ENCODE data around the gene MAST4. TPM values are rescaled to one million over a fixed set of nuclear protein-coding genes. Genes with fewer than 3 reads are reported as not detected.
"Not testable (repeated sequence)": the region's sequence is repeated elsewhere in the genome, so short reads cannot be mapped to it uniquely, and the experiment has no call there.

MAST4 gene
- total and polyA plus RNA-seq, 2 donors, result 17.0 to 18.8 TPM

DNA sequence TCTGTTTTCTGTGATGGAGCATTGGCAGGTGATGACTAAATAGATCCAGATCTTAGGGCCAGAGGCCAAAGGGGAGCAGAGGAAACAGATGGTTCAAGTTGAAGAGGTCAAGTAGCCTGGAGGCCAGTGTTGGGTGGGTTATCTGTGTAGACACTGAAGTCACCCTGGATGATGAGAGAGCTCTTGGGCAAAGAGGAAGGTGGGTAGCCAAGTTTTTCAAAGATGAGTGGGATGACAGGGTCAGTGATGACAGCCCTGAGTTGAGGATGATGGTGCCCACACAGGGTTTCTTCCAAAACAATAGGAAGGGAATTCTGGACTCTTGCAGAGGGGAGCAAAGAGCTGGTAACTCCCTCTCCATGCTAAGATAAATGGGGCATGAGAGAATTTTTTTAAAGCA is 523.8 kb downstream of the MAST4 start:
- peaks cover 28 to 49% of the 10 kb centered on the region in 2 donors for H3K36me3 ChIP-seq (ENCODE audit: control insufficient read depth in 2 of 2, insufficient read depth in 2 of 2, low read length in 1 of 2)
- DNase-seq (ENCODE audit: low read depth in 6 of 9, low spot score in 9 of 9), result no peak
- no peak overlapping the region for H3K4me3 ChIP-seq (ENCODE audit: low read length in 2 of 2)
- H3K9me3 ChIP-seq (ENCODE audit: control insufficient read depth in 2 of 2, insufficient read depth in 1 of 2, low read length in 1 of 2), result no peaks in the 10 kb centered on the region
- H3K27me3 ChIP-seq (ENCODE audit: control insufficient read depth in 2 of 2, insufficient read depth in 1 of 2, low read length in 1 of 2), result no peaks in the 10 kb centered on the region
- no peaks in the 10 kb centered on the region for H3K4me1 ChIP-seq (ENCODE audit: control insufficient read depth in 2 of 2, insufficient read depth in 2 of 2, low read length in 2 of 2)
- no peak overlapping the region for H3K27ac ChIP-seq (ENCODE audit: low read depth in 1 of 2, low read length in 1 of 2)

- no peaks in the 10 kb centered on the region for H3K27me3 ChIP-seq (ENCODE audit: control insufficient read depth in 2 of 2, insufficient read depth in 1 of 2, low read length in 1 of 2)
- H3K9me3 ChIP-seq (ENCODE audit: control insufficient read depth in 2 of 2, insufficient read depth in 1 of 2, low read length in 1 of 2), result no peaks in the 10 kb centered on the region
- H3K27ac ChIP-seq (ENCODE audit: low read depth in 1 of 2, low read length in 1 of 2), result no peak overlapping the region
- no peaks in the 10 kb centered on the region for H3K4me1 ChIP-seq (ENCODE audit: control insufficient read depth in 2 of 2, insufficient read depth in 2 of 2, low read length in 2 of 2)
- H3K4me3 ChIP-seq (ENCODE audit: low read length in 2 of 2), result no peak overlapping the region
- 94% methylated on average over 7 of the region's 7 CpGs for WGBS
- peaks cover 21 to 49% of the 10 kb centered on the region in 2 donors for H3K36me3 ChIP-seq (ENCODE audit: control insufficient read depth in 2 of 2, insufficient read depth in 2 of 2, low read length in 1 of 2)
- no peak for DNase-seq (ENCODE audit: low read depth in 6 of 9, low spot score in 9 of 9)
Measured at GRCh38 chr5:67123819-67124218, 527.6 kb downstream of the MAST4 start.

DNA sequence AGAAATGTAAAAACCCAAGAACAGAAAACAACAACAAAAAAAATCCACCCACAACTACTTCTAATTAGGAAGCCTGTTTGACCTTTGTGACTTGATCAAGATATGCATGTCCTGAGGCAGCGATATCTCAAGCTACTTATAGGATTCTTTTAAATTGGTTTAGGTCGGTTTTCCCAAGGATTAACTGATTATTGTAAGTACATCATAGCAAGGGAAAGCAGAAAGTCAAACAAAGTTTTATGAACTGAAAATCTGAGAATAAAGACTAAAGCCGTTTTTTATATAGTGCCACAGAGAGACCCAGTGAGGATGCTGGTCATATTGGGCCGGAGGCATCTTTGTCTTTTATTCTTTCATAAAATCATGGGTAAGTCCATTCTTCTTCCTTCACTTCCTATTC is 528.4 kb downstream of the MAST4 start:
- 98% methylated on average over 4 of the region's 4 CpGs for WGBS
- H3K27me3 ChIP-seq (ENCODE audit: control insufficient read depth in 2 of 2, insufficient read depth in 1 of 2, low read length in 1 of 2), result no peaks in the 10 kb centered on the region

GRCh38 chr5:67127347-67127895 is 531.2 kb downstream of the MAST4 start:
- DNase-seq (ENCODE audit: low read depth in 6 of 9, low spot score in 9 of 9); H3K27ac ChIP-seq (ENCODE audit: low read depth in 1 of 2, low read length in 1 of 2); H3K4me3 ChIP-seq (ENCODE audit: low read length in 2 of 2); H3K9me3 ChIP-seq (ENCODE audit: control insufficient read depth in 2 of 2, insufficient read depth in 1 of 2, low read length in 1 of 2); H3K27me3 ChIP-seq (ENCODE audit: control insufficient read depth in 2 of 2, insufficient read depth in 1 of 2, low read length in 1 of 2); H3K4me1 ChIP-seq (ENCODE audit: control insufficient read depth in 2 of 2, insufficient read depth in 2 of 2, low read length in 2 of 2): not testable (repeated sequence)
- 94% methylated on average over 5 of the region's 5 CpGs for WGBS
- peaks cover 6 to 38% of the 10 kb centered on the region in 2 donors for H3K36me3 ChIP-seq (ENCODE audit: control insufficient read depth in 2 of 2, insufficient read depth in 2 of 2, low read length in 1 of 2)

More for the DNA sequence above, 528.4 kb downstream of the MAST4 start:
- Histone ChIP-seq H3K4me1 (ENCODE audit: control insufficient read depth in 2 of 2, insufficient read depth in 2 of 2, low read length in 2 of 2) (no peaks in the 10 kb centered on the region), H3K36me3 (ENCODE audit: control insufficient read depth in 2 of 2, insufficient read depth in 2 of 2, low read length in 1 of 2) (peaks cover 16 to 43% of the 10 kb centered on the region in 2 donors), H3K27ac (ENCODE audit: low read depth in 1 of 2, low read length in 1 of 2) (no peak overlapping the region), H3K4me3 (ENCODE audit: low read length in 2 of 2) (no peak overlapping the region), H3K9me3 (ENCODE audit: control insufficient read depth in 2 of 2, insufficient read depth in 1 of 2, low read length in 1 of 2) (no peaks in the 10 kb centered on the region)
- no peak for DNase-seq (ENCODE audit: low read depth in 6 of 9, low spot score in 9 of 9)

GRCh38 chr5:67129768-67130167 is 533.6 kb downstream of the MAST4 start:
- DNase-seq (ENCODE audit: low read depth in 6 of 9, low spot score in 9 of 9), result no peak
- Histone ChIP-seq H3K27me3 (ENCODE audit: control insufficient read depth in 2 of 2, insufficient read depth in 1 of 2, low read length in 1 of 2) (no peaks in the 10 kb centered on the region), H3K9me3 (ENCODE audit: control insufficient read depth in 2 of 2, insufficient read depth in 1 of 2, low read length in 1 of 2) (no peaks in the 10 kb centered on the region), H3K4me3 (ENCODE audit: low read length in 2 of 2) (no peak overlapping the region), H3K27ac (ENCODE audit: low read depth in 1 of 2, low read length in 1 of 2) (no peak overlapping the region), H3K4me1 (ENCODE audit: control insufficient read depth in 2 of 2, insufficient read depth in 2 of 2, low read length in 2 of 2) (no peaks in the 10 kb centered on the region), H3K36me3 (ENCODE audit: control insufficient read depth in 2 of 2, insufficient read depth in 2 of 2, low read length in 1 of 2) (peaks cover 12 to 37% of the 10 kb centered on the region in 2 donors)
- WGBS, result 96% methylated on average over 2 of the region's 2 CpGs

- Histone ChIP-seq H3K36me3 (ENCODE audit: control insufficient read depth in 2 of 2, insufficient read depth in 2 of 2, low read length in 1 of 2) (peaks cover 22 to 62% of the 10 kb centered on the region in 2 donors), H3K9me3 (ENCODE audit: control insufficient read depth in 2 of 2, insufficient read depth in 1 of 2, low read length in 1 of 2) (no peaks in the 10 kb centered on the region), H3K27me3 (ENCODE audit: control insufficient read depth in 2 of 2, insufficient read depth in 1 of 2, low read length in 1 of 2) (no peaks in the 10 kb centered on the region), H3K27ac (ENCODE audit: low read depth in 1 of 2, low read length in 1 of 2) (no peak overlapping the region), H3K4me1 (ENCODE audit: control insufficient read depth in 2 of 2, insufficient read depth in 2 of 2, low read length in 2 of 2) (no peaks in the 10 kb centered on the region), H3K4me3 (ENCODE audit: low read length in 2 of 2) (no peak overlapping the region)
- 50% methylated on average over 2 of the region's 2 CpGs for whole genome bisulfite sequencing
- DNase-seq (ENCODE audit: low read depth in 6 of 9, low spot score in 9 of 9), result no peak
Measured at GRCh38 chr5:67133217-67133616, 537.0 kb downstream of the MAST4 start.

DNA sequence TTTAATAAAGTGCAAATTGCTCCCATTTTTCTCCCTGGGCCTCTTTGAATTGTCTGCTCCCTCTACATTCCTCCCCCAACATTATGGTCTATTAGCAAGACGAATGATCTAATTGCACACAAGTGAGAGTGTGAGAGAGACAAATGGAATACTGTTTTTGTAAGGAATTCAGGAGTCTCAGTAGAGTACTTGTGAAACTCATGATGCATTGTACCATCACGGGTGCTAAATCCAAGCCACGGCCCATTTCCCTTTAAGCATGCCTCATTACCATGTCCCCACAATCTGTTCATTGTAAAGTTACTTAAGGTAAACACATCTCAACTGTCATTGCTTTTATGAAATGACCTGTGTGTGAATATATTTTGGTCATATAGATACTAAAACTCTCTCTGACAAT is 537.6 kb downstream of the MAST4 start:
- H3K36me3 ChIP-seq (ENCODE audit: control insufficient read depth in 2 of 2, insufficient read depth in 2 of 2, low read length in 1 of 2), result peaks cover 25 to 61% of the 10 kb centered on the region in 2 donors
- DNase-seq (ENCODE audit: low read depth in 6 of 9, low spot score in 9 of 9), result no peak

DNA sequence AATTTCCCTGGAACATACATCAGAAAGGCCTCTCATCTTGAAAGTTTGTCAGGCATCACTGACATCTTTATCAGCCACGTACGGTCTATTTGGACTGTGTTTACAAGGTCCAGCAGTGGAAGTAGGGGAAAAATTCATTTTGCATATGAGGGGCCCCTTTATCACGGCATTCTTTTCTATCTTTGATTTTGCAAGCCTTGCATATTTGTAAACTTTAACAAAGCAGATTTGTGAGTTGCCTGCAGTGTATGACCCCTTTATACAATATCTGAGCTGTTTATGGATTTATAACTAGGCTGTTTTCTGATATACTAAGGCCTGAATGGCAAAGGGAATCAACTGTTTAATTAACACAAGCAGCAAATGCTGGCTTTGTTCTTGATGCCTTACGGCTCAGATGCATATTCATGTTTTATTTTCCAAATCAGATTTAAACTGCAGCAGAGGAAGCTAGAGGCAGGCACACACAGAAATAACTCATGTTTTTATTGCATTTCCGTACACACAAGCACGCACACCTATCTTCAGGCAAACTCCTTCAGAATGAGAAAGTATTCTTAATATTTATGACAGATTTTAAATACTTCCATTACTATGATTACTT is 539.3 kb downstream of the MAST4 start:
- H3K27me3 ChIP-seq (ENCODE audit: control insufficient read depth in 2 of 2, insufficient read depth in 1 of 2, low read length in 1 of 2), result no peaks in the 10 kb centered on the region
- no peaks in the 10 kb centered on the region for H3K9me3 ChIP-seq (ENCODE audit: control insufficient read depth in 2 of 2, insufficient read depth in 1 of 2, low read length in 1 of 2)
- no peak for DNase-seq (ENCODE audit: low read depth in 6 of 9, low spot score in 9 of 9)
- H3K36me3 ChIP-seq (ENCODE audit: control insufficient read depth in 2 of 2, insufficient read depth in 2 of 2, low read length in 1 of 2), result peaks cover 23 to 68% of the 10 kb centered on the region in 2 donors
- H3K27ac ChIP-seq (ENCODE audit: low read depth in 1 of 2, low read length in 1 of 2), result no peak overlapping the region
- no peaks in the 10 kb centered on the region for H3K4me1 ChIP-seq (ENCODE audit: control insufficient read depth in 2 of 2, insufficient read depth in 2 of 2, low read length in 2 of 2)
- H3K4me3 ChIP-seq (ENCODE audit: low read length in 2 of 2), result no peak overlapping the region
- 98% methylated on average over 6 of the region's 6 CpGs for WGBS

More for the DNA sequence above, 537.6 kb downstream of the MAST4 start:
- Histone ChIP-seq H3K27ac (ENCODE audit: low read depth in 1 of 2, low read length in 1 of 2) (no peak overlapping the region), H3K4me3 (ENCODE audit: low read length in 2 of 2) (no peak overlapping the region), H3K4me1 (ENCODE audit: control insufficient read depth in 2 of 2, insufficient read depth in 2 of 2, low read length in 2 of 2) (no peaks in the 10 kb centered on the region), H3K27me3 (ENCODE audit: control insufficient read depth in 2 of 2, insufficient read depth in 1 of 2, low read length in 1 of 2) (no peaks in the 10 kb centered on the region), H3K9me3 (ENCODE audit: control insufficient read depth in 2 of 2, insufficient read depth in 1 of 2, low read length in 1 of 2) (no peaks in the 10 kb centered on the region)
- WGBS, result 97% methylated on average over 3 of the region's 3 CpGs

DNA sequence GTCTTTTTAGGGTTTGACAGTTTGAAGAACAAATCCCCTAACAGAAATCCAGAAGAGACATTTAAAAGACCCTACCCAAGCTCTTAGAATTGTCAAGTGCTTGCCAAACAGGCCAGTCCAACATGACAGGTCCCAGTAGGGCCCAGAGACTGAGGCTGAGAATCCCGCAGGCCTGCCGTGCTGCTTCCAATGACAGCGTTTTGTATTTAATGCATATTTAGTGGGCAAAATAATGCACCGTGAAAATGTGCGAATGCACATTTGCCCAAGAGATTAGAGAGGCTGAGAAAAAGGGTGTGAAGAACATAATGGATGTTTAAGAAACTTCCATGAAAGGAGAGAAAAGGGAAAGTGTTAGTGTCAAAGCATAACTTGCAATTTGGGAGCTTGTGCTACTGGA is 542.8 kb downstream of the MAST4 start:
- no peak overlapping the region for H3K4me3 ChIP-seq (ENCODE audit: low read length in 2 of 2)
- no peaks in the 10 kb centered on the region for H3K4me1 ChIP-seq (ENCODE audit: control insufficient read depth in 2 of 2, insufficient read depth in 2 of 2, low read length in 2 of 2)
- H3K27ac ChIP-seq (ENCODE audit: low read depth in 1 of 2, low read length in 1 of 2), result no peak overlapping the region
- no peaks in the 10 kb centered on the region for H3K9me3 ChIP-seq (ENCODE audit: control insufficient read depth in 2 of 2, insufficient read depth in 1 of 2, low read length in 1 of 2)
- H3K27me3 ChIP-seq (ENCODE audit: control insufficient read depth in 2 of 2, insufficient read depth in 1 of 2, low read length in 1 of 2), result no peaks in the 10 kb centered on the region
- 97% methylated on average over 5 of the region's 5 CpGs for WGBS
- H3K36me3 ChIP-seq (ENCODE audit: control insufficient read depth in 2 of 2, insufficient read depth in 2 of 2, low read length in 1 of 2), result peaks cover 33 to 80% of the 10 kb centered on the region in 2 donors
- no peak for DNase-seq (ENCODE audit: low read depth in 6 of 9, low spot score in 9 of 9)
